Mesothelial cell of epicardium (in vitro differentiated cells): ENCODE results near the gene ABCA7. TPM values are rescaled to one million over a fixed set of nuclear protein-coding genes. Genes with fewer than 3 reads are reported as not detected.
"Not testable (repeated sequence)": the region's sequence is repeated elsewhere in the genome, so short reads cannot be mapped to it uniquely, and the experiment has no call there.

ENCODE experiments used
- DNase-seq, 2 experiments: peaks; one replicate each; pipeline ENCODE4 v3.0.0; 2021; ENCODE audit warnings: low spot score in 2 of 2; ENCODE audit not compliant: unreplicated experiment in 2 of 2
- H3K27ac Mint-ChIP-seq: 2 replicates; pipeline ENCODE4 v1.8.0; 2021; ENCODE audit warnings: mixed read lengths
- H3K27me3 Mint-ChIP-seq: 2 replicates; pipeline ENCODE4 v1.8.0; 2021; ENCODE audit warnings: low read depth, mixed read lengths
- H3K36me3 Mint-ChIP-seq: 2 replicates; pipeline ENCODE4 v1.8.0; 2021; ENCODE audit warnings: mixed read lengths
- H3K4me1 Mint-ChIP-seq: 2 replicates; pipeline ENCODE4 v1.8.0; 2021; ENCODE audit warnings: mixed read lengths
- H3K4me3 Mint-ChIP-seq: 2 replicates; pipeline ENCODE4 v1.8.0; 2021; ENCODE audit warnings: mild to moderate bottlenecking, moderate library complexity, mixed read lengths
- H3K9me3 Mint-ChIP-seq: 2 replicates; pipeline ENCODE4 v1.8.0; 2021; ENCODE audit warnings: mixed read lengths
- total RNA-seq: library from RNA; stranded (reverse); gene quantifications from 3 replicates; pipeline ENCODE4 v1.2.1, GENCODE V29; 2021
- TF ChIP-seq, protein P1 (sequence below): fragments of 200-600 bp; sonication (generic); IDR thresholded peaks from one replicate; pipeline ENCODE4 v1.5.0; 2021; ENCODE audit warnings: antibody characterized with exemption; ENCODE audit not compliant: unreplicated experiment

The ABCA7 gene
- total RNA-seq, 1 donor from 2014 or later, result 22.5 TPM

GRCh38 chr19:1110809-1111640, 71.1 kb downstream of the ABCA7 start:
- Mint-ChIP-seq H3K4me1 (peaks cover 3% of the 10 kb centered on the region), H3K27me3 (no peaks in the 10 kb centered on the region), H3K27ac (no peak overlapping the region), H3K9me3 (no peaks in the 10 kb centered on the region), H3K36me3 (no peaks in the 10 kb centered on the region), H3K4me3 (no peak overlapping the region)
- TF ChIP-seq, protein P1, sequence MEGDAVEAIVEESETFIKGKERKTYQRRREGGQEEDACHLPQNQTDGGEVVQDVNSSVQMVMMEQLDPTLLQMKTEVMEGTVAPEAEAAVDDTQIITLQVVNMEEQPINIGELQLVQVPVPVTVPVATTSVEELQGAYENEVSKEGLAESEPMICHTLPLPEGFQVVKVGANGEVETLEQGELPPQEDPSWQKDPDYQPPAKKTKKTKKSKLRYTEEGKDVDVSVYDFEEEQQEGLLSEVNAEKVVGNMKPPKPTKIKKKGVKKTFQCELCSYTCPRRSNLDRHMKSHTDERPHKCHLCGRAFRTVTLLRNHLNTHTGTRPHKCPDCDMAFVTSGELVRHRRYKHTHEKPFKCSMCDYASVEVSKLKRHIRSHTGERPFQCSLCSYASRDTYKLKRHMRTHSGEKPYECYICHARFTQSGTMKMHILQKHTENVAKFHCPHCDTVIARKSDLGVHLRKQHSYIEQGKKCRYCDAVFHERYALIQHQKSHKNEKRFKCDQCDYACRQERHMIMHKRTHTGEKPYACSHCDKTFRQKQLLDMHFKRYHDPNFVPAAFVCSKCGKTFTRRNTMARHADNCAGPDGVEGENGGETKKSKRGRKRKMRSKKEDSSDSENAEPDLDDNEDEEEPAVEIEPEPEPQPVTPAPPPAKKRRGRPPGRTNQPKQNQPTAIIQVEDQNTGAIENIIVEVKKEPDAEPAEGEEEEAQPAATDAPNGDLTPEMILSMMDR, result no peak
- no peak for DNase-seq

GRCh38 chr19:1111641-1112267, 71.8 kb downstream of the ABCA7 start:
- H3K36me3 Mint-ChIP-seq, result no peaks in the 10 kb centered on the region
- TF ChIP-seq, protein P1, result no peak
- H3K27me3 Mint-ChIP-seq, result no peaks in the 10 kb centered on the region
- H3K9me3 Mint-ChIP-seq, result no peaks in the 10 kb centered on the region
- no peak overlapping the region for H3K27ac Mint-ChIP-seq
- no peak for DNase-seq
- H3K4me1 Mint-ChIP-seq, result peaks cover 1% of the 10 kb centered on the region
- H3K4me3 Mint-ChIP-seq, result no peak overlapping the region

DNA sequence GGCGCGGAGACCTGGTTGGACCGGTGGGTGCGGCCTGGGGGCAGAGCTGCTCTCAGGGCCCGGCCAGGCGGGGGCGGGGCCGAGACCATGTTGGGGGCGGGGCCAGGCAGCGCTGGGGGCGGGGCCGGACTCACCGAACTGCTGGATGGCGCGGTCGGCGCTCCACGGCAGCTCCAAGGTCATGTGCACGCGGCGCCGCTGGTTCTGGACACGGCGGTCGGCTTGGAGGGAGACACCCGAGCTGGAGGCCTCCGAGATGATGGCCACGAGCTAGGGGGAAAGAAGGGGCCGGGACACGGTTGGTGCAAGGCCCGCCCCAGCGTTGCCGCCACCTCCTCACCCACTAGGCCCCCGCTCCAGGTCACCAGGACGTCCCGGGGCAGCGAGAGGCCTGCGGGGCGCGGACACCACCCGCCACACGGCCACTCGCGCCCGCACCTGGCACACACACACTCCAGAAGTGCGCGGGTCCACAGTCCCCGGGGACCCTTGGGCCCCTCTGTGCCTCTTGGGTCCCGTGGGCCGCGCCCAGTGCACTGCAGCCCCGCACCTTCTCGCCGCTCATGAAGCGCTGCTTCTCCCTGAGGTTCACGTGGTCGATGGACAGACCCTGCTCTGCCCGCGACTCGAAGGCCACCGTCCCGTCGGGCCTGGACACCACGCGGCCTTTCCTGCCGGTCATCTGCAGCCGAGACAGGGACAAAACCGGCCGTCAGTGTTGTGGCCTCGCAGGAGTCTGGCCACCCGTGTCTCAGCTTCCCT, 72.5 kb downstream of the ABCA7 start:
- no peaks in the 10 kb centered on the region for H3K36me3 Mint-ChIP-seq
- no peaks in the 10 kb centered on the region for H3K4me1 Mint-ChIP-seq
- no peaks in the 10 kb centered on the region for H3K27me3 Mint-ChIP-seq
- H3K4me3 Mint-ChIP-seq, result no peak overlapping the region
- H3K27ac Mint-ChIP-seq, result no peak overlapping the region
- DNase-seq, result peak in 1 of 2 experiments; percentile 49
- TF ChIP-seq, protein P1, result no peak
- no peaks in the 10 kb centered on the region for H3K9me3 Mint-ChIP-seq

DNA sequence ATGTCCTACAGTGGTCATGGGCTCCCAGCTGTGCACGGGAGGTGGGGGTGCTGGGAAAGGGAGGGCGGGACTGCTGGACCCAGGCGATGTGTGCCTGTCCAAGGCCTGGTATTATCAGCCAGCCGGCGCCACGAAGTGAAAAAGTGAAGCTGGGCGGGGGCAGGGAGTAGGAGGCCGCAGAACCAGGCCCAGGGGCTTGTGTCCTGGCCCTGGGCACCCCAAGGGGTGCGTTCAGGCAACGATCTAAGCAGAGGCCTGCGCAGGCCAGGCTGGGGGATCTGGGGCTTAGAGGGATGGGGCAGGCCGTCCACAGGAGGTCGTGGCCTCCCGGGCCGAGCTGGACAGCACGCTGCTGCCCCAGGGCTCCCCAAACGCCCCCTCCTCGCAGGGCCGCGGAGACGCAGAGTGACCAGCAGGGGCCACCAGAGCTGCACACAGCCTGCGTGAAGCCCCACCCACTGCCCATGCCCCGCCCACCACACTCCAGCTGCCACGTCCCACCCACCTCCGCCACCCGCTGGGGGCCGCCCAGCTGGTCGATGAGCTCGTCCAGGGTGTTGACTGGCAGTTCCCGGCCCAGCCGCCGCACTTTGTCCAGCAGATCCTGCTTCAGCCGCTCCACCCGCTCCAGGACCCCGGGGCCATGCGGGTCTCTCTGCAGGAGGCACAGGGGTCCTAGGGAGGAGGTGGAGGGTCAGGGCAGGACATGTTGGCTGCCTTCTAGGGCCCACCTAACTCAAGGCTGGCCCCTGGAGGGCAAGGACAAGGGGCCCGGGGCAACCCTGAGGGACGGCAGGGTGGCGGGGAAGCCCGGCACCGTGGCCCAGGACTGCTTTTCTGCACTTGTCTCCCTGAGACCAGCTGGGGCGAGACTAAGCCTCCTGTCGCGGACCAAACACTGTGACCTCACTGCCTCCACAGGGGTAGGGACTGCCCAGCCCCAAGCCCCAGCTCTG, 73.4 kb downstream of the ABCA7 start:
- no peaks in the 10 kb centered on the region for H3K27me3 Mint-ChIP-seq
- peak; percentile 92 to 93 for DNase-seq
- peak overlapping the region; percentile 17 for H3K4me3 Mint-ChIP-seq
- peak overlapping the region; percentile 12 for H3K27ac Mint-ChIP-seq
- H3K4me1 Mint-ChIP-seq, result no peaks in the 10 kb centered on the region
- TF ChIP-seq, protein P1, result peak; percentile 80
- H3K9me3 Mint-ChIP-seq, result no peaks in the 10 kb centered on the region
- no peaks in the 10 kb centered on the region for H3K36me3 Mint-ChIP-seq

GRCh38 chr19:1113986-1114483, 74.1 kb downstream of the ABCA7 start:
- no peak for DNase-seq
- Mint-ChIP-seq H3K27ac (no peak overlapping the region), H3K4me1 (no peaks in the 10 kb centered on the region), H3K36me3 (peaks cover 4% of the 10 kb centered on the region), H3K4me3 (no peak overlapping the region), H3K9me3 (no peaks in the 10 kb centered on the region), H3K27me3 (no peaks in the 10 kb centered on the region)
- TF ChIP-seq, protein P1, result no peak

DNA sequence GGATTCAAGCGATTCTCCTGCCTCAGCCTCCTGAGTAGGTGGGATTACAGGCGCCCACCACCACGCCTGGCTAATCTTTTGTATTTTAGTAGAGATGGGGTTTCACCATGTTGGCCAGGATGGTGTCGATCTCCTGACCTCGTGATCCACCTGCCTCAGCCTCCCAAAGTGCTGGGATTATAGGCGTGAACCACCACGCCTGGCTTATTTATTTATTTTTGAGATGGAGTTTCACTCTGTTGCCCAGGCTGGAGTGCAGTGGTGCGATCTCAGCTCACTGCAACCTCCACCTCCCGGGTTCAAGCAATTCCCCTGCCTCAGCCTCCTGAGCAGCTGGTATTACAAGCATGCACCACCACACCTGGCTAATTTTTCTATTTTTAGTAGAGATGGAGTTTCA, 74.8 kb downstream of the ABCA7 start:
- H3K27ac Mint-ChIP-seq, H3K9me3 Mint-ChIP-seq, H3K4me1 Mint-ChIP-seq, H3K36me3 Mint-ChIP-seq, DNase-seq, H3K4me3 Mint-ChIP-seq, H3K27me3 Mint-ChIP-seq: not testable (repeated sequence)
